ENCODE measurements around the gene FAM200C.

DNA sequence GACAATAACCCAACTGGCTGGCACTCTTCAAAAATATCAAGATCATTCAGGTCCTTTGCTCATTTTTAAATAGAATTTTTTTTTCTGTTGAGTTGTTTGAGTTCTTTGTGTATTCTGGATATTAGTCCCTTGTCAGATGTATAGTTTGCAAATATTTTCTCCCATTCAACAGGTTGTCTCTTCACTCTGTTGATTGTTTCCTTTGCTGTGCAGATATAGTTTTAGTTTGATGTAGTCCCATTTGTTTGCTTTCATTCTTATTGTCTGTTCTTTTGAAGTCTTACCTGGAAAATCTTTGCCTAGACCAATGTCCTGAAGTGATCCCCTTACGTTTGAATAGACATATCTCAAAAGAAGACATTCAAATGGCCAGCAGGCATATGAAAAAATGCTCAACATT is 44.6 kb upstream of the FAM200C start:
- TF ChIP-seq, protein P1, sequence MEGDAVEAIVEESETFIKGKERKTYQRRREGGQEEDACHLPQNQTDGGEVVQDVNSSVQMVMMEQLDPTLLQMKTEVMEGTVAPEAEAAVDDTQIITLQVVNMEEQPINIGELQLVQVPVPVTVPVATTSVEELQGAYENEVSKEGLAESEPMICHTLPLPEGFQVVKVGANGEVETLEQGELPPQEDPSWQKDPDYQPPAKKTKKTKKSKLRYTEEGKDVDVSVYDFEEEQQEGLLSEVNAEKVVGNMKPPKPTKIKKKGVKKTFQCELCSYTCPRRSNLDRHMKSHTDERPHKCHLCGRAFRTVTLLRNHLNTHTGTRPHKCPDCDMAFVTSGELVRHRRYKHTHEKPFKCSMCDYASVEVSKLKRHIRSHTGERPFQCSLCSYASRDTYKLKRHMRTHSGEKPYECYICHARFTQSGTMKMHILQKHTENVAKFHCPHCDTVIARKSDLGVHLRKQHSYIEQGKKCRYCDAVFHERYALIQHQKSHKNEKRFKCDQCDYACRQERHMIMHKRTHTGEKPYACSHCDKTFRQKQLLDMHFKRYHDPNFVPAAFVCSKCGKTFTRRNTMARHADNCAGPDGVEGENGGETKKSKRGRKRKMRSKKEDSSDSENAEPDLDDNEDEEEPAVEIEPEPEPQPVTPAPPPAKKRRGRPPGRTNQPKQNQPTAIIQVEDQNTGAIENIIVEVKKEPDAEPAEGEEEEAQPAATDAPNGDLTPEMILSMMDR (IDR thresholded peaks at IDR 0.05) = no peak
- TF ChIP-seq POLR2AphosphoS5 (IDR thresholded peaks at IDR 0.05) (no peak), EP300 (IDR thresholded peaks at IDR 0.05) (no peak)

Measured in gastroesophageal sphincter (tissue), 3 donors.